ENCODE data around the gene PLEKHN1.

PLEKHN1 gene

GRCh38 chr1:959731-960362 lies 6.4 kb upstream of the PLEKHN1 start:
- H3K9me3 ChIP-seq (ENCODE audit: insufficient read depth, low read depth, low read length) = no peaks in the 10 kb centered on the region
- no peaks in the 10 kb centered on the region for H3K4me1 ChIP-seq (ENCODE audit: insufficient read depth, low read length)
- no peak overlapping the region for H3K9ac ChIP-seq (ENCODE audit: low read depth, low read length)
- no peak overlapping the region for H3K27ac ChIP-seq (ENCODE audit: low read depth, low read length)
- peaks cover 19% of the 10 kb centered on the region for H3K27me3 ChIP-seq (ENCODE audit: insufficient read depth, low read length)
- H3K4me3 ChIP-seq (ENCODE audit: low read length) = peak overlapping the region; percentile 85
- 28% methylated on average over 57 of the region's 57 CpGs for WGBS
- peaks cover 43% of the 10 kb centered on the region for H3K36me3 ChIP-seq (ENCODE audit: insufficient read depth, low read length)

- Histone ChIP-seq H3K27me3 (ENCODE audit: insufficient read depth, low read length) (peaks cover 23% of the 10 kb centered on the region), H3K36me3 (ENCODE audit: insufficient read depth, low read length) (peaks cover 36% of the 10 kb centered on the region), H3K4me3 (ENCODE audit: low read length) (peak within 1 kb of the TSS; percentile 85), H3K9ac (ENCODE audit: low read depth, low read length) (peak within 1 kb of the TSS; percentile 47; the same call in 1 of the 2 replicates), H3K4me1 (ENCODE audit: insufficient read depth, low read length) (no peaks in the 10 kb centered on the region), H3K27ac (ENCODE audit: low read depth, low read length) (no peak within 1 kb of the TSS), H3K9me3 (ENCODE audit: insufficient read depth, low read depth, low read length) (no peaks in the 10 kb centered on the region)
- WGBS = under 1% methylated on average over 109 of the region's 109 CpGs
Measured at GRCh38 chr1:960363-961131, 5.7 kb upstream of the PLEKHN1 start, which contains the start of gene KLHL17. TSS of gene KLHL17 (plus strand) at chr1:960584. CDS start at chr1:960694, 110 bp downstream.

- Histone ChIP-seq H3K9me3 (ENCODE audit: insufficient read depth, low read depth, low read length) (no peaks in the 10 kb centered on the region), H3K27me3 (ENCODE audit: insufficient read depth, low read length) (peaks cover 30% of the 10 kb centered on the region), H3K27ac (ENCODE audit: low read depth, low read length) (no peak overlapping the region), H3K4me1 (ENCODE audit: insufficient read depth, low read length) (no peaks in the 10 kb centered on the region), H3K4me3 (ENCODE audit: low read length) (peak overlapping the region; percentile 67), H3K9ac (ENCODE audit: low read depth, low read length) (peak overlapping the region; percentile 47; the same call in 1 of the 2 replicates), H3K36me3 (ENCODE audit: insufficient read depth, low read length) (peaks cover 30% of the 10 kb centered on the region)
- 33% methylated on average over 56 of the region's 56 CpGs for WGBS
Measured at GRCh38 chr1:961132-961669, 5.1 kb upstream of the PLEKHN1 start.

- 95% methylated on average over 57 of the region's 57 CpGs for WGBS
- peaks cover 44% of the 10 kb centered on the region for H3K27me3 ChIP-seq (ENCODE audit: insufficient read depth, low read length)
Measured at GRCh38 chr1:962381-963300, 3.6 kb upstream of the PLEKHN1 start.

GRCh38 chr1:963301-963651 lies 3.0 kb upstream of the PLEKHN1 start:
- H3K4me1 ChIP-seq (ENCODE audit: insufficient read depth, low read length) = no peaks in the 10 kb centered on the region
- no peak overlapping the region for H3K4me3 ChIP-seq (ENCODE audit: low read length)
- H3K27ac ChIP-seq (ENCODE audit: low read depth, low read length) = no peak overlapping the region
- H3K9ac ChIP-seq (ENCODE audit: low read depth, low read length) = no peak overlapping the region
- WGBS = 95% methylated on average over 16 of the region's 16 CpGs
- H3K27me3 ChIP-seq (ENCODE audit: insufficient read depth, low read length) = peaks cover 50% of the 10 kb centered on the region
- H3K9me3 ChIP-seq (ENCODE audit: insufficient read depth, low read depth, low read length) = no peaks in the 10 kb centered on the region
- H3K36me3 ChIP-seq (ENCODE audit: insufficient read depth, low read length) = peaks cover 17% of the 10 kb centered on the region

More at GRCh38 chr1:962381-963300, 3.6 kb upstream of the PLEKHN1 start:
- H3K4me3 ChIP-seq (ENCODE audit: low read length) = no peak overlapping the region
- H3K27ac ChIP-seq (ENCODE audit: low read depth, low read length) = no peak overlapping the region
- H3K36me3 ChIP-seq (ENCODE audit: insufficient read depth, low read length) = peaks cover 17% of the 10 kb centered on the region
- no peak overlapping the region for H3K9ac ChIP-seq (ENCODE audit: low read depth, low read length)
- H3K4me1 ChIP-seq (ENCODE audit: insufficient read depth, low read length) = no peaks in the 10 kb centered on the region
- H3K9me3 ChIP-seq (ENCODE audit: insufficient read depth, low read depth, low read length) = no peaks in the 10 kb centered on the region

- peaks cover 57% of the 10 kb centered on the region for H3K27me3 ChIP-seq (ENCODE audit: insufficient read depth, low read length)
- no peak overlapping the region for H3K4me3 ChIP-seq (ENCODE audit: low read length)
- 95% methylated on average over 47 of the region's 47 CpGs for WGBS
- H3K36me3 ChIP-seq (ENCODE audit: insufficient read depth, low read length) = peaks cover 17% of the 10 kb centered on the region
- H3K9me3 ChIP-seq (ENCODE audit: insufficient read depth, low read depth, low read length) = no peaks in the 10 kb centered on the region
- no peaks in the 10 kb centered on the region for H3K4me1 ChIP-seq (ENCODE audit: insufficient read depth, low read length)
- no peak overlapping the region for H3K9ac ChIP-seq (ENCODE audit: low read depth, low read length)
- no peak overlapping the region for H3K27ac ChIP-seq (ENCODE audit: low read depth, low read length)
Measured at GRCh38 chr1:963746-964525, 2.3 kb upstream of the PLEKHN1 start.

- H3K27ac ChIP-seq (ENCODE audit: low read depth, low read length) = no peak overlapping the region
- H3K36me3 ChIP-seq (ENCODE audit: insufficient read depth, low read length) = peaks cover 17% of the 10 kb centered on the region
- 95% methylated on average over 32 of the region's 51 CpGs for WGBS
- H3K4me3 ChIP-seq (ENCODE audit: low read length) = no peak overlapping the region
- H3K9me3 ChIP-seq (ENCODE audit: insufficient read depth, low read depth, low read length) = no peaks in the 10 kb centered on the region
- H3K9ac ChIP-seq (ENCODE audit: low read depth, low read length) = no peak overlapping the region
- peaks cover 57% of the 10 kb centered on the region for H3K27me3 ChIP-seq (ENCODE audit: insufficient read depth, low read length)
- no peaks in the 10 kb centered on the region for H3K4me1 ChIP-seq (ENCODE audit: insufficient read depth, low read length)
Measured at GRCh38 chr1:964691-965525, 1.4 kb upstream of the PLEKHN1 start.

GRCh38 chr1:965526-966134 lies 652 bp upstream of the PLEKHN1 start:
- Histone ChIP-seq H3K9ac (ENCODE audit: low read depth, low read length) (no peak overlapping the region), H3K9me3 (ENCODE audit: insufficient read depth, low read depth, low read length) (no peaks in the 10 kb centered on the region), H3K27ac (ENCODE audit: low read depth, low read length) (no peak overlapping the region), H3K27me3 (ENCODE audit: insufficient read depth, low read length) (peaks cover 59% of the 10 kb centered on the region), H3K4me3 (ENCODE audit: low read length) (no peak overlapping the region; the same call in 1 of the 2 replicates), H3K36me3 (ENCODE audit: insufficient read depth, low read length) (peaks cover 17% of the 10 kb centered on the region), H3K4me1 (ENCODE audit: insufficient read depth, low read length) (no peaks in the 10 kb centered on the region)
- WGBS = 87% methylated on average over 26 of the region's 26 CpGs

GRCh38 chr1:966704-967300 lies 520 bp downstream of the PLEKHN1 start:
- H3K36me3 ChIP-seq (ENCODE audit: insufficient read depth, low read length) = peaks cover 17% of the 10 kb centered on the region
- H3K4me3 ChIP-seq (ENCODE audit: low read length) = peak overlapping the region; percentile 62
- peak overlapping the region; percentile 54; the same call in 1 of the 2 replicates for H3K9ac ChIP-seq (ENCODE audit: low read depth, low read length)
- no peak overlapping the region for H3K27ac ChIP-seq (ENCODE audit: low read depth, low read length)
- no peaks in the 10 kb centered on the region for H3K9me3 ChIP-seq (ENCODE audit: insufficient read depth, low read depth, low read length)
- no peaks in the 10 kb centered on the region for H3K4me1 ChIP-seq (ENCODE audit: insufficient read depth, low read length)
- peaks cover 56% of the 10 kb centered on the region for H3K27me3 ChIP-seq (ENCODE audit: insufficient read depth, low read length)
- 3% methylated on average over 60 of the region's 60 CpGs for WGBS

All from HUES64 (cell line).